ENCODE data around the gene SCN4A. TPM values are rescaled to one million over a fixed set of nuclear protein-coding genes. Genes with fewer than 3 reads are reported as not detected.

The SCN4A gene
- total RNA-seq, 2 donors from 2014 or later = 1.1 TPM; not detected in 1

DNA sequence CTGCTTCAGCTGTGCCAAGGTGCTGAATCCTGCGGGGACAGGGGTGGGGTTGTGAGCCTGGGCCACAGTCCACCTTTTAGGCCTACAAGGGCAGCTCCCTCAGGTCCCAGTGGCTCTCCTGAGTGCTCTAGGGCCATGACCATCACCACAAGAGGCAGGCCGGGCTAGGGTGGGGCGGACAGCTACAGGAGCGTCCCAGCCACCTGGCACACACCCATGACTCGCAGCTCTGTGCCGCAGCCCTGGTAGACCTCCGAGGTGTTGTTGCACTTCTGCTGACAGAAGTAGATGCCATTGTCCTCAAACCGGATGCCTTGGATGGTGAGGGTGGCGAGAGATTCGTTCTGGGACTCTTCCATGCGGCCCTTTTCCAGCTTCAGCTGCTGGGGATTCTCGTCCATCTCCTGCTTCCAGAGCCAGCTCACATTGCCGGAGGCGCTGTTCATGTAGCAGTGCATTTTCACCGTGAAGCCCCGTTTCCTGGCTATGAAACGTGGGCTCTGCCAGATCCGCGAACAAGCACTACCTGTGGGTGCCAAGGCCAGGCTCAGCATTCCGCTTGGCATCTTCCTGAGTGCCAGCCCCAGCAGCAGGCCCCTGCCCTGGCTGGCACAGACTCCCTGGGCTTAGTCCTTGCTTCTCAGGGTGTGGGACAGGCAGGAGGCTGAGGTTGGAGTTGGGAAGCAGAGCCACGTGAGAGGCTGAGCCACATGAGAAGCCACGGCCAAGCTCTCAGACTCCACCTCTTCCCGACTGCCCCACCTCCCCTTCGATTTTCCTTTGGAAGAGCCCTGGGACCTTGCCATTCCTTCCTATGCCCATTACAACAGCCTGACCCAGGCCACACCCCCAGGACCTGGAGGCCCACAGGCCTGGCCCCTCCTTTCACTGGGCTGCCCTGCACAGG lies 42.6 kb downstream of the SCN4A start:
- no peaks in the 10 kb centered on the region for H3K27me3 ChIP-seq (replicated peaks; ENCODE audit: insufficient read depth)
- H3K27ac ChIP-seq = no peak overlapping the region
- DNase-seq (ENCODE audit: low spot score) (no peak), ATAC-seq (ENCODE audit: insufficient number of reproducible peaks, low FRiP score, low read depth) (no peak)
- no peaks in the 10 kb centered on the region for H3K9me3 ChIP-seq
- TF ChIP-seq, protein P1, sequence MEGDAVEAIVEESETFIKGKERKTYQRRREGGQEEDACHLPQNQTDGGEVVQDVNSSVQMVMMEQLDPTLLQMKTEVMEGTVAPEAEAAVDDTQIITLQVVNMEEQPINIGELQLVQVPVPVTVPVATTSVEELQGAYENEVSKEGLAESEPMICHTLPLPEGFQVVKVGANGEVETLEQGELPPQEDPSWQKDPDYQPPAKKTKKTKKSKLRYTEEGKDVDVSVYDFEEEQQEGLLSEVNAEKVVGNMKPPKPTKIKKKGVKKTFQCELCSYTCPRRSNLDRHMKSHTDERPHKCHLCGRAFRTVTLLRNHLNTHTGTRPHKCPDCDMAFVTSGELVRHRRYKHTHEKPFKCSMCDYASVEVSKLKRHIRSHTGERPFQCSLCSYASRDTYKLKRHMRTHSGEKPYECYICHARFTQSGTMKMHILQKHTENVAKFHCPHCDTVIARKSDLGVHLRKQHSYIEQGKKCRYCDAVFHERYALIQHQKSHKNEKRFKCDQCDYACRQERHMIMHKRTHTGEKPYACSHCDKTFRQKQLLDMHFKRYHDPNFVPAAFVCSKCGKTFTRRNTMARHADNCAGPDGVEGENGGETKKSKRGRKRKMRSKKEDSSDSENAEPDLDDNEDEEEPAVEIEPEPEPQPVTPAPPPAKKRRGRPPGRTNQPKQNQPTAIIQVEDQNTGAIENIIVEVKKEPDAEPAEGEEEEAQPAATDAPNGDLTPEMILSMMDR (IDR thresholded peaks at IDR 0.05) = no peak
- no peaks in the 10 kb centered on the region for H3K4me1 ChIP-seq (ENCODE audit: control insufficient read depth in 1 of 2, low read depth in 2 of 2)
- H3K4me3 ChIP-seq = no peak overlapping the region
- no peaks in the 10 kb centered on the region for H3K36me3 ChIP-seq

DNA sequence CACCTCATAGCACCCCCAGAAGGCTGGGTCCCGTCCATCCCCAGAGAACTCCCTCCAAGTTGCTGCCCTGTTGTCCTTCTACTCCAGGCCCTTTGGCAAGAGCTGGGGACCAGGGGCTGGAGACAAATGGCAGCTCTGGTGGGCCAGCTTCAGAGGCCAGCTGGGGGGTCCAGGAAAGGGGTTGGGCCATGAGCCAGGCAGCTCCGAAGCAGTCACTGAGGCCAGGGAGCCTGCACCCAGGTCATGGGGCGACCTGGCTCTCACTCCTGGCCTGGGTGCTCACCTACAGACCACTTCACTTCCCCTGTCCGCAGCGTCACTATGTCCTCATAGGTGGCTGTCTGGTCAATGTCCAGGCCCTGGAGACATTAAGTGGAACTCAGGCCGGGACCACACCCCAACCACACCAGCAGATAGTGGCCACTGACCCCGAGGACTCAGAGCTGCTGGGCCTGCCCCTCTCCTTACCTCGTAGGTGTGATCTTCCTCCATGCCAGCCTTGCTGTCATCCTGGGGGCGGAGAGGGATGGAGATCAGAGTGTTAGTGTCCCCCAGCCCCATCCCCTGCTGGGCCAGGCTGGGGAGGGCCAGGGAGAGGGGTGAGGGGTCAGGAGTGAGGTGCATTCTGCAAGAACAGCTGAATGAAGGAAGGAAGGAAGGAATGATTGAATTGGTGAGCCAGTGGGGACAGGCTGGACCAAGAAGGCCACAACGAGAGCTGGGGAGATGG lies 43.6 kb downstream of the SCN4A start:
- Histone ChIP-seq H3K4me1 (ENCODE audit: control insufficient read depth in 1 of 2, low read depth in 2 of 2) (no peaks in the 10 kb centered on the region), H3K36me3 (no peaks in the 10 kb centered on the region), H3K4me3 (no peak overlapping the region), H3K9me3 (no peaks in the 10 kb centered on the region), H3K27me3 (replicated peaks; ENCODE audit: insufficient read depth) (no peaks in the 10 kb centered on the region), H3K27ac (no peak overlapping the region)
- TF ChIP-seq, protein P1 (IDR thresholded peaks at IDR 0.05) = no peak
- ATAC-seq (ENCODE audit: insufficient number of reproducible peaks, low FRiP score, low read depth) (no peak), DNase-seq (ENCODE audit: low spot score) (no peak)

DNA sequence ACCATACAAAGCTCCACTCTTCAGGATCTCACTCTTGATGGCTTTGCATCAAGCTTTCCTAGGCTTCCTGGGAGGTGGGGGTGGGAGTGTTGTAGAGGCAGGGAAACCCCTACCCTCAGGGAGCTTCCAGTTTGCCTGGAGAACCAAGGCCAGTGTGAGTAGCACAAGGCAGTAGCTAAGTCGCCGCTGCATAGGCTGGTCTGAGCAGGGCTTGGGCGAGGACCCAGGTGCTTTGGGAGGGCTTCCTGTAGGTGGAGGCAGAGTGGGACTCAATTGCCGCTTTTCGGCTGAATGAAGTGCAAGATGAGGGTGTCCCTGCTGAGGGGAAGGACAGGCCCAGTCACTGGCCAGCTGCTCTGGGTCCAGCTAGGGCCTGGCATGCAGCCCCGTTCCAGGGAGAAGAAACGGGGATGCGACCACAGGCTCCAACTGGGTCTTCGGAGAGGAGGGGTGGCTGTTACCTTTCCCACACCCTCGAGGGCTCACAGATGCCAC lies 44.5 kb downstream of the SCN4A start:
- Histone ChIP-seq H3K36me3 (no peaks in the 10 kb centered on the region), H3K4me1 (ENCODE audit: control insufficient read depth in 1 of 2, low read depth in 2 of 2) (no peaks in the 10 kb centered on the region), H3K9me3 (no peaks in the 10 kb centered on the region), H3K27ac (no peak overlapping the region), H3K4me3 (no peak overlapping the region), H3K27me3 (replicated peaks; ENCODE audit: insufficient read depth) (no peaks in the 10 kb centered on the region)
- TF ChIP-seq, protein P1 (IDR thresholded peaks at IDR 0.05) = no peak
- ATAC-seq (ENCODE audit: insufficient number of reproducible peaks, low FRiP score, low read depth) (no peak), DNase-seq (ENCODE audit: low spot score) (no peak)

DNA sequence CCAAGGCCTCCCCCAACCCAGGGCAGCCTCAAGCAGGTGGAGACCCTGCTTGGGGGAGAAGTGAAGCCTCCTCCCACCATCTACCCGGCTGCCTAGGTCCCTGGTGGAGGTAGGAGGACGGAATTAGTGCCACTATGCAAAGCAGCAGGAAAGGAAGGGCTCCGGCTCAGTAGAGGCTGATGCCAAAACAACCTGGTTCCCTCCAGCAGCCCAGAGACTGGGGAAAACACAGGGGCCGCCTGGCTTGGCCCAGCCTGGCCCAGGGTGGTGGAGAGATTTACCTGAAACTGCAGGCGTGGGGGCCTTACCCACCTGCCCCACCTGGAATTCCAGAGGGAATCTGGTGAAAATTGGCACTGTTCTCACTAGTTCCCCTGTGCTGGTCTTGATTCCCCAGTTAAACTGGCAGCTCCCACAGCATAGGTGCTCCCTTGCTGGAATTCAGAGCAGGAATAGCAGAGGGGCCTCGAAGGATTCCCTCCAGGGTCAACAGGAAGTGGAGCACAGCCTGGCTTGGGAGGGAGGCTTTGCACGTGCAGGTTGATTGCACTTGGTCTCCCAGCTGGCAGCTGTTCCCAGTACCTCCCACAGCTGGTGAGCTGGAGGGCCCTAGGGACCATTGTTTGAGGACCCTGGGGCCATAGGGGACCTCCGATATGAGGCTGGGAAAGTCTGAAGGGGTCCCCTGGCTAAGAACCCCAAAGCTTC lies 45.1 kb downstream of the SCN4A start:
- TF ChIP-seq, protein P1 (IDR thresholded peaks at IDR 0.05) = no peak

More for the DNA sequence above, 45.1 kb downstream of the SCN4A start:
- Histone ChIP-seq H3K4me1 (ENCODE audit: control insufficient read depth in 1 of 2, low read depth in 2 of 2) (no peaks in the 10 kb centered on the region), H3K4me3 (no peak overlapping the region), H3K27me3 (replicated peaks; ENCODE audit: insufficient read depth) (no peaks in the 10 kb centered on the region), H3K27ac (no peak overlapping the region), H3K9me3 (no peaks in the 10 kb centered on the region), H3K36me3 (no peaks in the 10 kb centered on the region)
- DNase-seq (ENCODE audit: low spot score) = no peak
- ATAC-seq (ENCODE audit: insufficient number of reproducible peaks, low FRiP score, low read depth) = no peak
